SK-N-SH treated with all-trans-retinoic acid at 6 μM for 48 hours (cell line): ENCODE data around the gene MACC1.

Source experiments
- ATAC-seq: fragments of 200-7000 bp; cut with Tn5 transposase; 3 replicates; pipeline ENCODE4 v1.9.1; 2020; ENCODE audit warnings: mild to moderate bottlenecking, moderate library complexity
- ARNTL ChIP-seq: fragments of 450-650 bp; formaldehyde crosslinking; IDR thresholded peaks from 2 replicates; pipeline ENCODE4 v1.5.0; 2020; ENCODE audit warnings: low read depth, mild to moderate bottlenecking, moderate library complexity, borderline replicate concordance
- BACH2 ChIP-seq: fragments of 250-450 bp; sonication (Bioruptor Pico); IDR thresholded peaks from 2 replicates; pipeline ENCODE4 v1.9.0; 2021; ENCODE audit warnings: mild to moderate bottlenecking, borderline replicate concordance
- CSDC2 ChIP-seq: fragments of 250-450 bp; sonication (Bioruptor Pico); IDR thresholded peaks from 2 replicates; pipeline ENCODE4 v1.5.0; 2020; ENCODE audit warnings: mild to moderate bottlenecking, moderate library complexity
- ESRRG ChIP-seq: fragments of 250-450 bp; sonication (Bioruptor Pico); IDR thresholded peaks from 2 replicates; pipeline ENCODE4 v1.6.1; 2021; ENCODE audit warnings: mild to moderate bottlenecking
- GLIS3 ChIP-seq: fragments of 250-450 bp; sonication (Bioruptor Pico); IDR thresholded peaks from 2 replicates; pipeline ENCODE4 v1.5.0; 2020; ENCODE audit warnings: mild to moderate bottlenecking, moderate library complexity
- ISL1 ChIP-seq: fragments of 250-450 bp; sonication (Bioruptor Pico); IDR thresholded peaks from 2 replicates; pipeline ENCODE4 v2.1.2; 2022; ENCODE audit warnings: mild to moderate bottlenecking, moderate library complexity
- OSR1 ChIP-seq: fragments of 250-450 bp; sonication (Bioruptor Pico); IDR thresholded peaks from 2 replicates; pipeline ENCODE4 v1.8.0; 2022; ENCODE audit warnings: moderate library complexity, mild to moderate bottlenecking, inconsistent platforms
- POU6F1 ChIP-seq: fragments of 250-450 bp; sonication (Bioruptor Pico); IDR thresholded peaks from 2 replicates; pipeline ENCODE4 v1.8.0; 2021; ENCODE audit warnings: low read depth, mild to moderate bottlenecking, moderate library complexity, borderline replicate concordance
- PPARA ChIP-seq: fragments of 250-450 bp; sonication (Bioruptor Pico); IDR thresholded peaks from 2 replicates; pipeline ENCODE4 v1.5.0; 2020; ENCODE audit warnings: mild to moderate bottlenecking, borderline replicate concordance
- RARB ChIP-seq: fragments of 250-450 bp; sonication (Bioruptor Pico); IDR thresholded peaks from 2 replicates; pipeline ENCODE4 v1.8.0; 2021; ENCODE audit warnings: mild to moderate bottlenecking, moderate library complexity
- SNAI2 ChIP-seq: fragments of 250-450 bp; sonication (Bioruptor Pico); IDR thresholded peaks from 2 replicates; pipeline ENCODE4 v1.5.0; 2020; ENCODE audit warnings: mild to moderate bottlenecking, moderate library complexity
- TCF4 ChIP-seq: fragments of 250-450 bp; sonication (Bioruptor Pico); IDR thresholded peaks from 2 replicates; pipeline ENCODE4 v1.8.0; 2021; ENCODE audit warnings: mild to moderate bottlenecking, moderate library complexity, borderline replicate concordance
- TOX ChIP-seq: fragments of 250-450 bp; sonication (Bioruptor Pico); IDR thresholded peaks from 2 replicates; pipeline ENCODE4 v1.8.0; 2021; ENCODE audit warnings: mild to moderate bottlenecking, moderate library complexity, borderline replicate concordance
- ZC3H10 ChIP-seq: fragments of 250-450 bp; sonication (Bioruptor Pico); IDR thresholded peaks from 2 replicates; pipeline ENCODE4 v1.5.1; 2021; ENCODE audit warnings: mild to moderate bottlenecking, moderate library complexity
- ZFP3 ChIP-seq: fragments of 250-450 bp; sonication (Bioruptor Pico); IDR thresholded peaks from 2 replicates; pipeline ENCODE4 v1.5.0; 2020; ENCODE audit warnings: mild to moderate bottlenecking, moderate library complexity
- ZFP30 ChIP-seq: fragments of 450-650 bp; formaldehyde crosslinking; IDR thresholded peaks from 2 replicates; pipeline ENCODE4 v1.5.0; 2022; ENCODE audit warnings: mild to moderate bottlenecking, moderate library complexity
- ZNF565 ChIP-seq: fragments of 450-650 bp; formaldehyde crosslinking; conservative IDR thresholded peaks from 2 replicates; pipeline ENCODE4 v1.5.0; 2020; ENCODE audit warnings: low read depth, mild to moderate bottlenecking, moderate library complexity
- ZNF70 ChIP-seq: fragments of 450-650 bp; formaldehyde crosslinking; IDR thresholded peaks from 2 replicates; pipeline ENCODE4 v1.5.0; 2020; ENCODE audit warnings: mild to moderate bottlenecking, moderate library complexity
- ZNF8 ChIP-seq: fragments of 450-650 bp; formaldehyde crosslinking; IDR thresholded peaks from 2 replicates; pipeline ENCODE4 v1.5.0; 2020; ENCODE audit warnings: mild to moderate bottlenecking, moderate library complexity
- TF ChIP-seq, protein P1 (sequence below): fragments of 250-450 bp; sonication (Bioruptor Pico); IDR thresholded peaks from 2 replicates; pipeline ENCODE4 v1.5.1; 2020; ENCODE audit warnings: low read depth, mild to moderate bottlenecking, moderate library complexity
- TF ChIP-seq, protein P2 (sequence below): fragments of 250-450 bp; sonication (Bioruptor Pico); IDR thresholded peaks from 2 replicates; pipeline ENCODE4 v1.5.1; 2021; ENCODE audit warnings: mild to moderate bottlenecking, moderate library complexity
- TF ChIP-seq, protein P3 (sequence below): fragments of 250-450 bp; sonication (Bioruptor Pico); IDR thresholded peaks from 2 replicates; pipeline ENCODE4 v1.8.0; 2020; ENCODE audit warnings: mild to moderate bottlenecking, moderate library complexity, borderline replicate concordance

MACC1 gene

DNA sequence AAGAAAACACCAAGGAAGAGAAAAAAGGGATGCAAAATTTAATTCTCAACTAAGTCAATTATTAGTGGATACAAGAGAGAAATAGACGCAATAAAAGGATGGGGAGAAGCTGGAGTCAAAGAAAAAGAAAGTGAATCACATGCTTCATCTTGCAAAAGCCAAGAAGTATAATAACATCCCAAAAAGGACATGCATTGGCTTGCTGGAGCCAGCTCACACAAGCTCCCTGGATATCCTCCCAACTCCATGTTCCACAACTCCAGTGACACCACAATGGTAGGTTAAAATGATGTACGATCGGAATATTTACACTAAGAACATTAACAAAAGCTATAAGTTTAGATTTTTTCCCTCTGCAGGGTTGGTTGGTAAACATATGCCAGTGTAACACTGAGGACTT, 72.4 kb downstream of the MACC1 start:
- TF ChIP-seq ZFP3 (CRISPR knock-in tag): no peak
- no peak for TF ChIP-seq ZNF8
- no peak for ATAC-seq

DNA sequence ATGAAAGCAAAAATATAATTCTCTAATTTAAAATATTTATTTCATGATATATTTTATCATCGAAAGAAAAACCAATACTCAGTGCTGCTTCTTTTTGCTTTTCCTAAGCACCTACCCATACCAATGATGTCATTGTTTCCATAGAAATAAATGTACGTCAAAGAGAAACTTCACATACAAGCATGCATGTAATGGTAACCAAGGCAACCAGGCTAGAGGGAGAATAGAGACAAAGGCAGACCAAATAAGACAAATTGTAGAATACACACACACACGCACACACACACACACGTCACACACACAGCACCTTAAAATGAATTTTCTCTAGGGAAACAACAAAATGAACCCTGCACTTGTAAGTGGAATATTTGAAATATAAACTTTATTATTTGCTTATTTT, 75.5 kb downstream of the MACC1 start:
- TF ChIP-seq GLIS3 (CRISPR knock-in tag): no peak
- no peak for TF ChIP-seq ARNTL (CRISPR knock-in tag)
- TF ChIP-seq TOX: no peak
- no peak for TF ChIP-seq POU6F1
- no peak for TF ChIP-seq SNAI2 (CRISPR knock-in tag)
- TF ChIP-seq ESRRG (CRISPR knock-in tag): no peak
- TF ChIP-seq ZNF70 (CRISPR knock-in tag): no peak
- no peak for TF ChIP-seq ZNF565 (CRISPR knock-in tag)
- no peak for TF ChIP-seq TCF4 (CRISPR knock-in tag)
- TF ChIP-seq ISL1 (CRISPR knock-in tag): no peak
- TF ChIP-seq CSDC2: no peak
- ATAC-seq: no peak

DNA sequence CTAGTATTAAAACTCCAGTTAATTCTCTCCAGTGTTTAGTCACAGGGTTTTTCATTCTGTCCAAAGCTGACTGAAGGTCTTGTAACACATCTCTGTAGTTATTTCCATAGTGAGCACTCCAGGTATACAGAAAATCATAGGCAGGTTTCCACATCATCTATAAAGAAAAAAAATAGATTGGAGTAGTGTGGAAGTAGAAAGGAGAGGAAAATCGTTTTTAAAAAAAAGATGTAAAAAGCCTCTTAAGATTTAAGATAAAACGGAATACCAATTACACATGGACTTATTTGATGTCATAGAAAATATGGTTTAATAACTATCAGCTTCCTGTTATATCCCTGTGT, 76.2 kb downstream of the MACC1 start:
- ATAC-seq: no peak

More for the DNA sequence above, 76.2 kb downstream of the MACC1 start:
- no peak for TF ChIP-seq ZNF565 (CRISPR knock-in tag)
- no peak for TF ChIP-seq ZC3H10
- no peak for TF ChIP-seq ZFP30 (CRISPR knock-in tag)
- no peak for TF ChIP-seq OSR1 (CRISPR knock-in tag)
- TF ChIP-seq, protein P1, sequence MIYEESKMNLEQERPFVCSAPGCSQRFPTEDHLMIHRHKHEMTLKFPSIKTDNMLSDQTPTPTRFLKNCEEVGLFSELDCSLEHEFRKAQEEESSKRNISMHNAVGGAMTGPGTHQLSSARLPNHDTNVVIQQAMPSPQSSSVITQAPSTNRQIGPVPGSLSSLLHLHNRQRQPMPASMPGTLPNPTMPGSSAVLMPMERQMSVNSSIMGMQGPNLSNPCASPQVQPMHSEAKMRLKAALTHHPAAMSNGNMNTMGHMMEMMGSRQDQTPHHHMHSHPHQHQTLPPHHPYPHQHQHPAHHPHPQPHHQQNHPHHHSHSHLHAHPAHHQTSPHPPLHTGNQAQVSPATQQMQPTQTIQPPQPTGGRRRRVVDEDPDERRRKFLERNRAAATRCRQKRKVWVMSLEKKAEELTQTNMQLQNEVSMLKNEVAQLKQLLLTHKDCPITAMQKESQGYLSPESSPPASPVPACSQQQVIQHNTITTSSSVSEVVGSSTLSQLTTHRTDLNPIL (CRISPR knock-in tag): no peak
- no peak for TF ChIP-seq GLIS3 (CRISPR knock-in tag)
- no peak for TF ChIP-seq RARB (CRISPR knock-in tag)
- TF ChIP-seq TOX: no peak
- TF ChIP-seq POU6F1: no peak
- TF ChIP-seq, protein P2, sequence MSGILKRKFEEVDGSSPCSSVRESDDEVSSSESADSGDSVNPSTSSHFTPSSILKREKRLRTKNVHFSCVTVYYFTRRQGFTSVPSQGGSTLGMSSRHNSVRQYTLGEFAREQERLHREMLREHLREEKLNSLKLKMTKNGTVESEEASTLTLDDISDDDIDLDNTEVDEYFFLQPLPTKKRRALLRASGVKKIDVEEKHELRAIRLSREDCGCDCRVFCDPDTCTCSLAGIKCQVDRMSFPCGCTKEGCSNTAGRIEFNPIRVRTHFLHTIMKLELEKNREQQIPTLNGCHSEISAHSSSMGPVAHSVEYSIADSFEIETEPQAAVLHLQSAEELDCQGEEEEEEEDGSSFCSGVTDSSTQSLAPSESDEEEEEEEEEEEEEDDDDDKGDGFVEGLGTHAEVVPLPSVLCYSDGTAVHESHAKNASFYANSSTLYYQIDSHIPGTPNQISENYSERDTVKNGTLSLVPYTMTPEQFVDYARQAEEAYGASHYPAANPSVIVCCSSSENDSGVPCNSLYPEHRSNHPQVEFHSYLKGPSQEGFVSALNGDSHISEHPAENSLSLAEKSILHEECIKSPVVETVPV: no peak
- TF ChIP-seq TCF4 (CRISPR knock-in tag): no peak
- TF ChIP-seq PPARA: no peak
- TF ChIP-seq ISL1 (CRISPR knock-in tag): no peak
- TF ChIP-seq CSDC2: no peak
- TF ChIP-seq, protein P3, sequence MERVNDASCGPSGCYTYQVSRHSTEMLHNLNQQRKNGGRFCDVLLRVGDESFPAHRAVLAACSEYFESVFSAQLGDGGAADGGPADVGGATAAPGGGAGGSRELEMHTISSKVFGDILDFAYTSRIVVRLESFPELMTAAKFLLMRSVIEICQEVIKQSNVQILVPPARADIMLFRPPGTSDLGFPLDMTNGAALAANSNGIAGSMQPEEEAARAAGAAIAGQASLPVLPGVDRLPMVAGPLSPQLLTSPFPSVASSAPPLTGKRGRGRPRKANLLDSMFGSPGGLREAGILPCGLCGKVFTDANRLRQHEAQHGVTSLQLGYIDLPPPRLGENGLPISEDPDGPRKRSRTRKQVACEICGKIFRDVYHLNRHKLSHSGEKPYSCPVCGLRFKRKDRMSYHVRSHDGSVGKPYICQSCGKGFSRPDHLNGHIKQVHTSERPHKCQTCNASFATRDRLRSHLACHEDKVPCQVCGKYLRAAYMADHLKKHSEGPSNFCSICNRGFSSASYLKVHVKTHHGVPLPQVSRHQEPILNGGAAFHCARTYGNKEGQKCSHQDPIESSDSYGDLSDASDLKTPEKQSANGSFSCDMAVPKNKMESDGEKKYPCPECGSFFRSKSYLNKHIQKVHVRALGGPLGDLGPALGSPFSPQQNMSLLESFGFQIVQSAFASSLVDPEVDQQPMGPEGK: no peak
- TF ChIP-seq ARNTL (CRISPR knock-in tag): no peak
- no peak for TF ChIP-seq SNAI2 (CRISPR knock-in tag)
- no peak for TF ChIP-seq BACH2
- no peak for TF ChIP-seq ZFP3 (CRISPR knock-in tag)
